IMR-90 (cell line): ENCODE measurements around the gene XPR1. TPM values are rescaled to one million over a fixed set of nuclear protein-coding genes. Genes with fewer than 3 reads are reported as not detected.

Experiments
- ATAC-seq: fragments of 200-7000 bp; cut with Tn5 transposase; 2 replicates; pipeline ENCODE4 v1.9.1; 2020; ENCODE audit warnings: low read depth, mild to moderate bottlenecking, moderate library complexity
- BruUV-seq: library from RNA; stranded (reverse); fragments of 400-500 nt; replicated peaks from 2 replicates; lab custom pipeline; 2021; lab: Mats Ljungman, UMichigan
- CTCF ChIA-PET: fragments of 300-600 bp; formaldehyde crosslinking; extraction: SDS; loops from one replicate; lab custom pipeline; 2021; ENCODE audit warnings: antibody characterized with exemption; lab: Yijun Ruan, JAX
- POLR2A ChIA-PET: fragments of 300-600 bp; sonication (Branson Sonifier 250); formaldehyde crosslinking; loops from one replicate; lab custom pipeline; 2022; ENCODE audit warnings: antibody characterized with exemption; ENCODE audit not compliant: unreplicated experiment; lab: Charles Lee
- DNase-seq: peaks from one replicate; pipeline ENCODE4 v3.0.0; 2013
- H2AFZ ChIP-seq: replicated peaks from 2 replicates; pipeline ENCODE3; 2013; ENCODE audit warnings: low read length, mild to moderate bottlenecking; ENCODE audit not compliant: poor library complexity
- H2AK5ac ChIP-seq: 2 replicates; pipeline ENCODE4 v1.6.1; 2013; ENCODE audit warnings: low read depth, low read length, inconsistent platforms
- H2AK9ac ChIP-seq: replicated peaks from 2 replicates; pipeline ENCODE3; 2013; ENCODE audit warnings: mild to moderate bottlenecking, low read depth, low read length, moderate library complexity; ENCODE audit not compliant: poor library complexity
- H2BK120ac ChIP-seq: 2 replicates; pipeline ENCODE4 v1.6.1; 2013; ENCODE audit warnings: low read depth, low read length, inconsistent platforms
- H2BK15ac ChIP-seq: 3 replicates; pipeline ENCODE4 v1.6.1; 2013; ENCODE audit warnings: low read depth, low read length, inconsistent platforms
- H2BK20ac ChIP-seq: 2 replicates; pipeline ENCODE4 v1.6.1; 2013; ENCODE audit warnings: low read depth, mild to moderate bottlenecking, inconsistent platforms, low read length, moderate library complexity
- H2BK5ac ChIP-seq: 2 replicates; pipeline ENCODE4 v1.6.1; 2013; ENCODE audit warnings: mild to moderate bottlenecking, low read depth, low read length, inconsistent platforms; ENCODE audit not compliant: poor library complexity, severe bottlenecking
- H3K14ac ChIP-seq: replicated peaks from 2 replicates; pipeline ENCODE4 v1.6.1; 2013; ENCODE audit warnings: low read depth, low read length, inconsistent platforms
- H3K18ac ChIP-seq: 2 replicates; pipeline ENCODE4 v1.6.1; 2013; ENCODE audit warnings: low read depth, low read length, control low read depth
- H3K23ac ChIP-seq: 2 replicates; pipeline ENCODE4 v1.6.1; 2013; ENCODE audit warnings: low read depth, low read length, inconsistent platforms
- H3K27ac ChIP-seq: 2 replicates; pipeline ENCODE4 v1.5.1; 2013; ENCODE audit warnings: mild to moderate bottlenecking, control low read depth, low read length; ENCODE audit not compliant: insufficient read depth
- H3K27me3 ChIP-seq: 2 replicates; pipeline ENCODE4 v1.6.1; 2013; ENCODE audit warnings: low read length; ENCODE audit not compliant: control insufficient read depth, insufficient read depth
- H3K36me3 ChIP-seq: 2 replicates; pipeline ENCODE4 v1.6.1; 2013; ENCODE audit warnings: low read length, mixed read lengths; ENCODE audit not compliant: control insufficient read depth, insufficient read depth
- H3K4ac ChIP-seq: 2 replicates; pipeline ENCODE4 v1.6.1; 2013; ENCODE audit warnings: low read depth, low read length, inconsistent platforms
- H3K4me1 ChIP-seq: 2 replicates; pipeline ENCODE4 v1.6.1; 2013; ENCODE audit warnings: low read length, mixed read lengths; ENCODE audit not compliant: control insufficient read depth, insufficient read depth
- H3K4me2 ChIP-seq: 2 replicates; pipeline ENCODE4 v1.6.1; 2013; ENCODE audit warnings: low read depth, mild to moderate bottlenecking, control low read depth, low read length, moderate library complexity
- H3K4me3 ChIP-seq: 2 replicates; pipeline ENCODE4 v1.5.1; 2013; ENCODE audit warnings: low read depth, mild to moderate bottlenecking, control low read depth, low read length, moderate library complexity; ENCODE audit not compliant: insufficient read depth
- H3K56ac ChIP-seq: 2 replicates; pipeline ENCODE4 v1.6.1; 2013; ENCODE audit warnings: low read length, inconsistent platforms; ENCODE audit not compliant: insufficient read depth; ENCODE audit errors: extremely low read depth
- H3K79me1 ChIP-seq, 2 experiments: 2 replicates each; pipeline ENCODE4 v1.6.1; 2013; ENCODE audit warnings: low read length in 2 of 2, inconsistent platforms in 1 of 2, low read depth in 1 of 2
- H3K9ac ChIP-seq: 2 replicates; pipeline ENCODE4 v1.6.1; 2013; ENCODE audit warnings: low read depth, low read length, control low read depth
- H3K9me1 ChIP-seq: 2 replicates; pipeline ENCODE4 v1.6.1; 2013; ENCODE audit warnings: low read length, inconsistent platforms; ENCODE audit not compliant: insufficient read depth
- H3K9me3 ChIP-seq: 2 replicates; pipeline ENCODE4 v1.6.1; 2013; ENCODE audit warnings: low read length; ENCODE audit not compliant: control insufficient read depth, insufficient read depth
- H4K20me1 ChIP-seq: 2 replicates; pipeline ENCODE4 v1.6.1; 2013; ENCODE audit warnings: low read length, inconsistent platforms; ENCODE audit not compliant: insufficient read depth
- H4K5ac ChIP-seq: 2 replicates; pipeline ENCODE4 v1.6.1; 2013; ENCODE audit warnings: mild to moderate bottlenecking, low read depth, low read length, control low read depth
- H4K8ac ChIP-seq, 2 experiments: 2 replicates each; pipeline ENCODE4 v1.6.1; 2013; ENCODE audit warnings: low read depth in 2 of 2, low read length in 2 of 2, control low read depth in 1 of 2, inconsistent platforms in 1 of 2
- H4K91ac ChIP-seq: 2 replicates; pipeline ENCODE4 v1.6.1; 2013; ENCODE audit warnings: low read depth, low read length, inconsistent platforms; ENCODE audit not compliant: insufficient read depth
- BHLHE40 ChIP-seq: fragments of 150-350 bp; IDR thresholded peaks from 2 replicates; pipeline ENCODE4 v1.6.1; 2016; ENCODE audit warnings: mild to moderate bottlenecking, low read depth, low read length
- CEBPB ChIP-seq: IDR thresholded peaks from 2 replicates; pipeline ENCODE4 v1.6.1; 2012; ENCODE audit warnings: low read depth, low read length, improper control_type of control experiment
- CHD1 ChIP-seq: IDR thresholded peaks from 2 replicates; pipeline ENCODE4 v1.6.1; 2012; ENCODE audit warnings: low read depth, low read length, improper control_type of control experiment
- FOS ChIP-seq: fragments of 150-350 bp; IDR thresholded peaks from 2 replicates; pipeline ENCODE4 v1.6.1; 2016; ENCODE audit warnings: low read depth, low read length
- MAFK ChIP-seq: IDR thresholded peaks from 2 replicates; pipeline ENCODE4 v1.6.1; 2012; ENCODE audit warnings: low read depth, low read length, improper control_type of control experiment
- MAZ ChIP-seq: IDR thresholded peaks from 2 replicates; pipeline ENCODE4 v1.6.1; 2012; ENCODE audit warnings: low read depth, mild to moderate bottlenecking, low read length, improper control_type of control experiment, moderate library complexity, borderline replicate concordance
- MXI1 ChIP-seq: IDR thresholded peaks from 2 replicates; pipeline ENCODE4 v1.6.1; 2012; ENCODE audit warnings: low read depth, mild to moderate bottlenecking, low read length, moderate library complexity, borderline replicate concordance
- NFE2L2 ChIP-seq: fragments of 150-350 bp; IDR thresholded peaks from 2 replicates; pipeline ENCODE4 v1.6.1; 2016; ENCODE audit warnings: low read depth, mild to moderate bottlenecking, low read length
- POLR2A ChIP-seq: IDR thresholded peaks from 2 replicates; pipeline ENCODE4 v1.6.1; 2012; ENCODE audit warnings: mild to moderate bottlenecking, low read depth, low read length
- RAD21 ChIP-seq: IDR thresholded peaks from 2 replicates; pipeline ENCODE4 v1.6.1; 2012; ENCODE audit warnings: low read length, improper control_type of control experiment
- RCOR1 ChIP-seq: IDR thresholded peaks from 2 replicates; pipeline ENCODE4 v1.6.1; 2012; ENCODE audit warnings: mild to moderate bottlenecking, low read length, improper control_type of control experiment; ENCODE audit not compliant: insufficient replicate concordance
- RFX5 ChIP-seq: IDR thresholded peaks from 2 replicates; pipeline ENCODE4 v1.8.0; 2012; ENCODE audit warnings: low read depth, mild to moderate bottlenecking, low read length, moderate library complexity
- WGBS, 2 experiments: methylation state at CpG; one replicate each; pipeline versions ENCODE4 v1.1.5 to v1.1.7; 2013; ENCODE audit warnings: missing lambda C conversion rate in 2 of 2; ENCODE audit not compliant: insufficient read length in 1 of 2; ENCODE audit errors: extremely low coverage in 2 of 2; 5-methylcytosine and 5-hydroxymethylcytosine counted together
- dilution Hi-C: fragments of 300-500 bp; cut with HindIII; formaldehyde crosslinking; loops from one replicate; pipeline ENCODE4 v1.14.3; 2018; ENCODE audit warnings: low sequenced_read_pairs; ENCODE audit not compliant: unreplicated experiment
- in situ Hi-C: fragments of 300-500 bp; cut with MboI; formaldehyde crosslinking; loops from 3 replicates; pipeline ENCODE4 v1.14.3; 2019; ENCODE audit warnings: low sequenced_read_pairs, inconsistent platforms, mixed read lengths
- intact Hi-C: fragments of 100-400 bp; cut with micrococcal nuclease; formaldehyde crosslinking; loops from 2 replicates; pipeline ENCODE4 v1.10.0; 2022
- polyA plus RNA-seq, 3 experiments: library from polyadenylated mRNA; depleted of rRNA; stranded (reverse); fragments of >200 nt; gene quantifications; 2 replicates each; pipeline ENCODE4 v1.2.3, GENCODE V29; 2012; ENCODE audit warnings: low replicate concordance in 1 of 3
- total RNA-seq: library from RNA; depleted of rRNA; stranded (reverse); fragments of >200 nt; gene quantifications from 2 replicates; pipeline ENCODE4 v1.2.3, GENCODE V29; 2012
- TF ChIP-seq, protein P1 (sequence below): fragments of 150-350 bp; IDR thresholded peaks from 2 replicates; pipeline ENCODE4 v1.6.1; 2017; ENCODE audit warnings: mild to moderate bottlenecking, antibody characterized with exemption, low read length, low read depth
- TF ChIP-seq, protein P2 (sequence below): conservative IDR thresholded peaks from 2 replicates; pipeline ENCODE4 v1.5.1; 2012; ENCODE audit warnings: mild to moderate bottlenecking, low read depth, low read length, improper control_type of control experiment
- TF ChIP-seq, protein P3 (sequence below): fragments of 150-350 bp; IDR thresholded peaks from 2 replicates; pipeline ENCODE4 v1.6.1; 2016; ENCODE audit warnings: low read depth, mild to moderate bottlenecking, low read length, moderate library complexity, borderline replicate concordance

XPR1 gene
- total and polyA plus RNA-seq, 2 of the 4 experiments (the other 2 are of a cell fraction), result 11.8 to 25.1 TPM

DNA sequence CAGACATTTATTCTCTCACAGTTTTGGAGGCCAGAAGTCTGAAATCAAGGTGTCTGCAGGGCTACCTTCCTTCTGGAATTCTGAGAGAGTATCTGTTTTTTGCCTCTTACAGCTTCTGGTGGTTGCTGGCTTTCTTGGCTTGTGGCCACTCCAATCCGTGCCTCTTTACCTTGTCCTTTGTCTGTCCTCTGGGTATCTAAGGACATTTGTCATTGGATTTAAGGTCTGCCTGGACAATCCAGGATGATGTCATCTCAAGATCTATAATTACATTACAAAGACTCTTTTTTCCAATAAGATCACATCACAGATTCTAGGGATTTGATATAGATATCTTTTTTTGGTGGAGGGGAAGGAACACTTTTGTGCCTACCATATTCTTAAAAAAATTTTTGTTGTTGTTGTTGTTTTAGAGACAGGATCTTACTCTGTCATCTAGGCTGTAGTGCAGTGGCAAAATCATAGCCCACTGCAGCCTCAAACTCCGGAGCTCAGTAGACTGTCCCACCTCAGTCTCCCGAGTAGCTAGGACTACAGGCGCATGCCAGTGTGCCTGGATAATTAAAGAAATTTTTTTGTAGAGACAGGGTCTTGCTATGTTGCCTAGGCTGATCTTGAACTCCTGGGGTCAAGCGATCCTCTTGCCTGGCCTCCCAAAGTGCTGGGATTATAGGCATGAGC, 61.9 kb downstream of the XPR1 start:
- Histone ChIP-seq H3K4me1 (peaks cover 2% of the 10 kb centered on the region; the same call in 1 of the 2 replicates), H3K14ac (no peak overlapping the region), H2AFZ (no peak overlapping the region), H4K5ac (no peak overlapping the region), H4K20me1 (no peaks in the 10 kb centered on the region), H4K91ac (no peak overlapping the region), H3K23ac (no peak overlapping the region), H2AK9ac (no peak overlapping the region), H2BK15ac (no peak overlapping the region), H3K9me3 (peaks cover 3% of the 10 kb centered on the region; the same call in 1 of the 2 replicates), H2BK120ac (no peak overlapping the region), H3K4me3 (no peak overlapping the region), H3K9me1 (no peaks in the 10 kb centered on the region), H3K4me2 (no peak overlapping the region), H3K79me1 (peaks cover 13 to 33% of the 10 kb centered on the region in 2 experiments), H2AK5ac (no peak overlapping the region), H3K18ac (no peak overlapping the region), H3K56ac (no peak overlapping the region), H3K27ac (no peak overlapping the region), H2BK20ac (no peak overlapping the region), H4K8ac (no peak overlapping the region), H2BK5ac (no peak overlapping the region), H3K27me3 (no peaks in the 10 kb centered on the region), H3K4ac (no peak overlapping the region), H3K36me3 (no peaks in the 10 kb centered on the region), H3K9ac (no peak overlapping the region)
- intact Hi-C loops, result no loop called here
- ChIA-PET POLR2A (no interaction called here), CTCF (interaction anchor here (0.5 kb wide), 1 partner anchor 346 kb away, joined by 3 read pairs; no protein-coding TSS in a partner anchor)
- TF ChIP-seq BHLHE40 (no peak), POLR2A (no peak), RCOR1 (no peak), FOS (no peak), MXI1 (no peak), RFX5 (no peak), MAZ (no peak), MAFK (no peak), CHD1 (no peak), NFE2L2 (no peak), CEBPB (no peak), RAD21 (no peak)
- TF ChIP-seq, protein P1, sequence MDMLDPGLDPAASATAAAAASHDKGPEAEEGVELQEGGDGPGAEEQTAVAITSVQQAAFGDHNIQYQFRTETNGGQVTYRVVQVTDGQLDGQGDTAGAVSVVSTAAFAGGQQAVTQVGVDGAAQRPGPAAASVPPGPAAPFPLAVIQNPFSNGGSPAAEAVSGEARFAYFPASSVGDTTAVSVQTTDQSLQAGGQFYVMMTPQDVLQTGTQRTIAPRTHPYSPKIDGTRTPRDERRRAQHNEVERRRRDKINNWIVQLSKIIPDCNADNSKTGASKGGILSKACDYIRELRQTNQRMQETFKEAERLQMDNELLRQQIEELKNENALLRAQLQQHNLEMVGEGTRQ, result no peak
- TF ChIP-seq, protein P2, sequence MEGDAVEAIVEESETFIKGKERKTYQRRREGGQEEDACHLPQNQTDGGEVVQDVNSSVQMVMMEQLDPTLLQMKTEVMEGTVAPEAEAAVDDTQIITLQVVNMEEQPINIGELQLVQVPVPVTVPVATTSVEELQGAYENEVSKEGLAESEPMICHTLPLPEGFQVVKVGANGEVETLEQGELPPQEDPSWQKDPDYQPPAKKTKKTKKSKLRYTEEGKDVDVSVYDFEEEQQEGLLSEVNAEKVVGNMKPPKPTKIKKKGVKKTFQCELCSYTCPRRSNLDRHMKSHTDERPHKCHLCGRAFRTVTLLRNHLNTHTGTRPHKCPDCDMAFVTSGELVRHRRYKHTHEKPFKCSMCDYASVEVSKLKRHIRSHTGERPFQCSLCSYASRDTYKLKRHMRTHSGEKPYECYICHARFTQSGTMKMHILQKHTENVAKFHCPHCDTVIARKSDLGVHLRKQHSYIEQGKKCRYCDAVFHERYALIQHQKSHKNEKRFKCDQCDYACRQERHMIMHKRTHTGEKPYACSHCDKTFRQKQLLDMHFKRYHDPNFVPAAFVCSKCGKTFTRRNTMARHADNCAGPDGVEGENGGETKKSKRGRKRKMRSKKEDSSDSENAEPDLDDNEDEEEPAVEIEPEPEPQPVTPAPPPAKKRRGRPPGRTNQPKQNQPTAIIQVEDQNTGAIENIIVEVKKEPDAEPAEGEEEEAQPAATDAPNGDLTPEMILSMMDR, result no peak
- TF ChIP-seq, protein P3, sequence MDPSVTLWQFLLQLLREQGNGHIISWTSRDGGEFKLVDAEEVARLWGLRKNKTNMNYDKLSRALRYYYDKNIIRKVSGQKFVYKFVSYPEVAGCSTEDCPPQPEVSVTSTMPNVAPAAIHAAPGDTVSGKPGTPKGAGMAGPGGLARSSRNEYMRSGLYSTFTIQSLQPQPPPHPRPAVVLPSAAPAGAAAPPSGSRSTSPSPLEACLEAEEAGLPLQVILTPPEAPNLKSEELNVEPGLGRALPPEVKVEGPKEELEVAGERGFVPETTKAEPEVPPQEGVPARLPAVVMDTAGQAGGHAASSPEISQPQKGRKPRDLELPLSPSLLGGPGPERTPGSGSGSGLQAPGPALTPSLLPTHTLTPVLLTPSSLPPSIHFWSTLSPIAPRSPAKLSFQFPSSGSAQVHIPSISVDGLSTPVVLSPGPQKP, result no peak
- no TSS peak for BruUV-seq
- DNase-seq (no peak), ATAC-seq (no peak)
- WGBS, 2 experiments, result 100% methylated on average over 2 of the region's 5 CpGs; no CpG with 5 or more reads in 1 of the 2 experiments
- in situ Hi-C loops, result no loop called here
- dilution Hi-C loops, result no loop called here
